ACC112 (cell line): ENCODE measurements around the gene SELENOI.

ENCODE experiments used
- H2AFZ ChIP-seq: fragments of 200-600 bp; sonication (generic); one replicate; pipeline ENCODE4 v1.6.0; 2017; ENCODE audit warnings: antibody characterized with exemption, low read length; ENCODE audit not compliant: unreplicated experiment
- H3K27ac ChIP-seq: fragments of 200-600 bp; sonication (generic); 2 replicates; pipeline ENCODE4 v1.5.1; 2014; ENCODE audit warnings: low read depth, mild to moderate bottlenecking, antibody characterized with exemption, low read length, moderate library complexity
- H3K27me3 ChIP-seq: fragments of 200-600 bp; sonication (generic); 2 replicates; pipeline ENCODE4 v1.6.1; 2014; ENCODE audit warnings: mild to moderate bottlenecking, antibody characterized with exemption, low read length, moderate library complexity, mixed read lengths; ENCODE audit not compliant: insufficient read depth
- H3K36me3 ChIP-seq: fragments of 200-600 bp; sonication (generic); 2 replicates; pipeline ENCODE4 v1.6.1; 2016; ENCODE audit warnings: mild to moderate bottlenecking, antibody characterized with exemption, low read length, moderate library complexity, mixed read lengths; ENCODE audit not compliant: insufficient read depth
- H3K4me1 ChIP-seq: fragments of 200-600 bp; sonication (generic); one replicate; pipeline ENCODE4 v1.6.1; 2016; ENCODE audit warnings: low read length, mixed read lengths; ENCODE audit not compliant: insufficient read depth, unreplicated experiment, control insufficient read depth
- H3K4me3 ChIP-seq: fragments of 200-600 bp; sonication (generic); 2 replicates; pipeline ENCODE4 v1.5.1; 2014; ENCODE audit warnings: mild to moderate bottlenecking, low read depth, low read length
- H3K79me2 ChIP-seq: fragments of 200-600 bp; sonication (generic); one replicate; pipeline ENCODE4 v1.6.0; 2016; ENCODE audit warnings: low read length; ENCODE audit not compliant: control insufficient read depth, unreplicated experiment, insufficient read depth

Gene SELENOI

GRCh38 chr2:26429779-26430578 lies 84.0 kb downstream of the SELENOI start:
- H3K4me3 ChIP-seq: no peak overlapping the region
- H3K36me3 ChIP-seq: no peaks in the 10 kb centered on the region
- no peaks in the 10 kb centered on the region for H3K4me1 ChIP-seq
- no peaks in the 10 kb centered on the region for H3K27me3 ChIP-seq
- no peak overlapping the region for H3K27ac ChIP-seq
- no peak overlapping the region for H2AFZ ChIP-seq
- no peaks in the 10 kb centered on the region for H3K79me2 ChIP-seq

DNA sequence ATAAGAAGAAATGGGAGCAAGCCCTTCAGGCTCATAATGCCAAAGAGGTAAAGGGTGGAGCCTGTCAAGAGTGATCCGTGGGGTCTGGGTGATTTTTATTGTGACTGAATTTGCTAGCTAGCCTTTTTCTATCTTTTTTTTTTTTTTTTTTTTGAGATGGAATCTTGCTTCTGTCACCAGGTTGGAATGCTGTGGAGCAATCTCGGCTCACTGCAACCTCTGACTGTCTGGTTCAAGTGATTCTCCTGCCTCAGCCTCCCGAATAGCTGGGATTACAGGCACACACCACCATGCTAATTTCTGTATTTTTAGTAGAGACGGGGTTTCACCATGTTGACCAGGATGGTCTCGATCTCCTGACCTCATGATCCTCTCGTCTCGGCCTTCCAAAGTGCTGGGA lies 84.9 kb downstream of the SELENOI start:
- Histone ChIP-seq H3K4me3 (no peak overlapping the region), H3K36me3 (no peaks in the 10 kb centered on the region), H3K4me1 (no peaks in the 10 kb centered on the region), H3K27me3 (peaks cover under 1% of the 10 kb centered on the region; the same call in 1 of the 2 replicates), H2AFZ (no peak overlapping the region), H3K79me2 (no peaks in the 10 kb centered on the region), H3K27ac (no peak overlapping the region)

DNA sequence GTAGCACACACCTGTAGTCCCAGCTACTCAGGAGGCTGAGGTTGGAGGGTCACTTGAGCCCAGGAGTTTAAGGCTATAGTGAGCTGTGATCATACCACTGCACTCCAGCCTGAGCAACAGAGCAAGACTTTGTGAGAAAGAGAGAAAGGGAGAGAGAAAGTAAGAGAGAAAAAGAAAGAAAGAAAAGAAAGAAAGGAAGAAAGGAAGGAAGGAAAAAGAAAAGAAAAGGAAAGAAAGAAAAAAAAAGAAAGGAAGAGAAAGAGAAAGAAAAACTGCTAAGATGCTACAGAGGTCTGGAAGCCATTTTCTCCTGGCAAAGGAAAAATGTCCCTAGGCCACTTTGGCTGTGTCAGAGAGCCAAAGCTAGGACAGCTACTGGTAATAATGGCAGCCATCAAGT lies 86.4 kb downstream of the SELENOI start:
- no peak overlapping the region for H2AFZ ChIP-seq
- peaks cover 9% of the 10 kb centered on the region; the same call in 1 of the 2 replicates for H3K27me3 ChIP-seq
- H3K36me3 ChIP-seq: no peaks in the 10 kb centered on the region
- no peak overlapping the region for H3K4me3 ChIP-seq
- H3K79me2 ChIP-seq: no peaks in the 10 kb centered on the region
- no peaks in the 10 kb centered on the region for H3K4me1 ChIP-seq
- no peak overlapping the region for H3K27ac ChIP-seq

DNA sequence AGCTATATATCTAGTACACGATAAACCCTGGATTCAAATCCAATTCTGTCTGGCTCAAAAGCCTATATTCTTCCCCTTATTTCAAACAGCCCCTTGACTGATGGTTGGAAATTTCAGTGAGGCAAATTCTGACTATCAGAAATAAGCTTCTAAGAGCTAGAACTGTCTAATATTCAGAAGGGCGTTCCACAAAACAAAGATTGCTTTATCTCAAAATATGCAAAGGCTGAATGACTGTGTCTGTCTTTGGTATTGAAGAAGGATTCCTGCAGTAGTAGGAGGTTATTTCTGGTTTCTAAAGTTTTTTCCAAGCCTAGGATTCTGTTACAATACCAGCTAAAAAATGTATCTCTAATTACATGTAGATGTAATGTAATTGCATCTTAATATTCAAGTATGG lies 86.9 kb downstream of the SELENOI start:
- H3K36me3 ChIP-seq: no peaks in the 10 kb centered on the region
- peaks cover 9% of the 10 kb centered on the region; the same call in 1 of the 2 replicates for H3K27me3 ChIP-seq
- no peak overlapping the region for H3K4me3 ChIP-seq
- H3K27ac ChIP-seq: no peak overlapping the region
- no peak overlapping the region for H2AFZ ChIP-seq
- no peaks in the 10 kb centered on the region for H3K79me2 ChIP-seq
- no peaks in the 10 kb centered on the region for H3K4me1 ChIP-seq

DNA sequence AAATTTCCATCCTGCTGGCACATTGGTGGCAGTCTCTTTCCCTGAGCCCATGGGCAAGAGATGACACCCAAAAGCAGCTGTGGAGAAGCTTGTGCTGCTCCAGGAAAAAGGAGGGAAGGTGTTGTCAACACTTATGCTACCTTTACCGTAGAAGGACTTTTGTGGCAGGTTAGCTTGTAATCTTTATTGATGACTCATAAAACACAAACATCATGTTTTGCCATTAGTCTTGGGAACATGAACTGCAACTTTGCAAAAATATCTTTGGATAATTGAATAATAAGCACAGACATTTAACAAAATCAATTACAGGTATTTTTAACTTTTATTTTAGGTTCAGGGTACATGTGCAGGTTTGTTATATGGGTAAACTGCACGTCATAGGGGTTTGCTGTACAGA lies 89.2 kb downstream of the SELENOI start:
- Histone ChIP-seq H3K4me1 (no peaks in the 10 kb centered on the region), H3K36me3 (no peaks in the 10 kb centered on the region), H3K27me3 (peaks cover 9% of the 10 kb centered on the region; the same call in 1 of the 2 replicates), H2AFZ (no peak overlapping the region), H3K27ac (no peak overlapping the region), H3K4me3 (no peak overlapping the region), H3K79me2 (no peaks in the 10 kb centered on the region)

- Histone ChIP-seq H3K79me2 (no peaks in the 10 kb centered on the region), H3K27me3 (peaks cover 9% of the 10 kb centered on the region; the same call in 1 of the 2 replicates), H3K36me3 (no peaks in the 10 kb centered on the region), H3K27ac (no peak overlapping the region), H3K4me1 (no peaks in the 10 kb centered on the region), H3K4me3 (no peak overlapping the region), H2AFZ (no peak overlapping the region)
These were observed 92.6 kb downstream of the SELENOI start for GRCh38 chr2:26438526-26438925.

DNA sequence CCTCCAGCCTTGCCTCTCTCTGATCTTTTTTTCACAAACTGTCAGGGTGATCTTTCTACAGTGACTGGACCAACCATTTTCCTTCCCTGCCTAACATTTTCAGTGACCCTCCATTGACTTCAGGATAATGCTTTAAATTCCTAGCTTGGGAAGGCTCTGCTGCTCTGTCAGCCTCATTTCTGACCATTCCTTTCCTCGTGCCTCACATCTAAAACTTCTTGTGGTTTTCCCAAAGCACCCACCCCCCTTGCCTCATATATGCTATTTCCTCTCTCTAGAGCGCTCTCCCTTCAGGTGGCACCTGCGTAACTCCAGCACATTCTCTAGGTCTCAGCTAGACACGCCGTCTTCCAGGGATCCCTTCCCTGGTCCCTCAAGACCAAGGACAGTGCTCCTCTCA lies 93.0 kb downstream of the SELENOI start:
- H3K36me3 ChIP-seq: no peaks in the 10 kb centered on the region
- H3K4me3 ChIP-seq: no peak overlapping the region
- no peak overlapping the region for H3K27ac ChIP-seq
- no peaks in the 10 kb centered on the region for H3K4me1 ChIP-seq
- no peaks in the 10 kb centered on the region for H3K79me2 ChIP-seq
- H3K27me3 ChIP-seq: peaks cover 9% of the 10 kb centered on the region; the same call in 1 of the 2 replicates
- no peak overlapping the region for H2AFZ ChIP-seq

- Histone ChIP-seq H3K4me1 (no peaks in the 10 kb centered on the region), H3K79me2 (no peaks in the 10 kb centered on the region), H3K36me3 (no peaks in the 10 kb centered on the region), H3K27me3 (0 out of 2 replicates have a peak, but pooled peaks cover 3% of the 10 kb centered on the region), H3K27ac (no peak overlapping the region), H3K4me3 (no peak overlapping the region), H2AFZ (no peak overlapping the region)
These were observed 96.4 kb downstream of the SELENOI start for GRCh38 chr2:26442301-26442700.

DNA sequence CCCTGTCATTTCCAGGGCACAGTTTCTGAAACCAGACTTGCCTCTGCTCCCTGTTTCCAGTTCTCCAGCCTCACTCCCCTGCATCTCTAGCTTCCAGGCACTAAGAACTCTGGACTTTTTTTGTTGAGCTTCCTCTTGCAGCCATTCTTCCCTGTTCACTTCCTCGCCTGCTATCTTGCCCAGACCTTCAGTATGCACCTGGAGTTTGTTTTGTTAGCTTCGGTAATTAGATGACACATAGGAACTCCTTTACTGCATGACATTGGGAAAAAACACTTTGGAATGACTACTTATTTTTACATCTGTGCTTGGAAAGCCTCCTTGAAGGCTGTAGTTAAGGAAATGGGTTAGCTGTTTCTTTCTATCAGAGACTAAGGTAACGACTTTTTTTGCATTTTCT lies 96.8 kb downstream of the SELENOI start:
- Histone ChIP-seq H3K27me3 (0 out of 2 replicates have a peak, but pooled peaks cover 3% of the 10 kb centered on the region), H3K79me2 (no peaks in the 10 kb centered on the region), H2AFZ (no peak overlapping the region), H3K4me3 (no peak overlapping the region), H3K4me1 (no peaks in the 10 kb centered on the region), H3K27ac (no peak overlapping the region), H3K36me3 (no peaks in the 10 kb centered on the region)

DNA sequence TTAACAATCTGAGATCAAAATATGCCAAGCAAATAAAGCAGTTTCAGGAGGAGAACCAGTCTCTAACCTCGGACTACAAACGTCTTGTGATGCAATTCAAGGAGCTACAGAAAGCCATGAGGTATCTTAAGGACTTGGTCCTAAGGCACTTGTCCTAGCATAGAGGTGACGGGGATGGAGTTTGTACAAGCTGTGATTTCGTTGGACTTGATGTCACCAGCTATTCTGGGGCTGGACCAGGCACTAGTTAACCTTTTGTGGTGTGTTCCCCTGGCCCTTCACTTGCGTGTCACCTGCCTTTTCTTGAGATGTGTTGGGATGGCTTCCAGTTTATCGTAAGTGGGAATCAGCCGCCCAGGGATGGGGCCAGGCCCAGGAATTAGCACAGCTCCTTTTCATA lies 98.3 kb downstream of the SELENOI start:
- Histone ChIP-seq H3K79me2 (no peaks in the 10 kb centered on the region), H3K27me3 (0 out of 2 replicates have a peak, but pooled peaks cover 3% of the 10 kb centered on the region), H3K4me1 (no peaks in the 10 kb centered on the region), H3K27ac (no peak overlapping the region), H2AFZ (no peak overlapping the region), H3K36me3 (no peaks in the 10 kb centered on the region), H3K4me3 (no peak overlapping the region)
